HepG2 (cell line): ENCODE results near the gene CDK6. TPM values are rescaled to one million over a fixed set of nuclear protein-coding genes. Genes with fewer than 3 reads are reported as not detected.
A peak's percentile ranks its signal among the peaks of the same experiment; 100 is the strongest.

ENCODE experiments used
- ATAC-seq: fragments of 200-7000 bp; cut with Tn5 transposase; 3 replicates; pipeline ENCODE4 v1.9.1; 2020; ENCODE audit warnings: mild to moderate bottlenecking, moderate library complexity
- BruUV-seq: library from RNA; stranded (reverse); fragments of 400-500 nt; replicated peaks from 2 replicates; lab custom pipeline; 2021; lab: Mats Ljungman, UMichigan
- CTCF ChIA-PET: fragments of 300-600 bp; formaldehyde crosslinking; extraction: SDS; loops from one replicate; lab custom pipeline; 2021; ENCODE audit warnings: low total read pairs, inconsistent platforms, low intra/inter-chr PET ratio; lab: Yijun Ruan, JAX
- POLR2A ChIA-PET: fragments of 350-600 bp; sonication (Branson Sonifier 250); formaldehyde crosslinking; loops from one replicate; lab custom pipeline; 2020; ENCODE audit warnings: antibody characterized with exemption, inconsistent platforms; lab: Yijun Ruan, JAX
- DNase-seq: peaks from one replicate; pipeline ENCODE4 v3.0.0-alpha.2; 2015; ENCODE audit warnings: low spot score
- FAIRE-seq: peaks from 3 replicates; lab custom pipeline; 2011; peaks lifted over from hg19 to GRCh38; lab: Jason Lieb, UNC
- H2AFZ ChIP-seq: one replicate; pipeline ENCODE4 v1.6.1; 2011; ENCODE audit warnings: low read length, inconsistent platforms
- H3K27ac ChIP-seq: fragments of 300-600 bp; 3 replicates; pipeline ENCODE4 v1.8.0; 2011; ENCODE audit warnings: mixed run types, mild to moderate bottlenecking, mixed read lengths, low read length, inconsistent platforms; ENCODE audit not compliant: insufficient read depth; ENCODE audit errors: extremely low read length
- H3K27me3 ChIP-seq, 2 experiments: fragments of 200-600 bp in 1 of 2; 2 replicates in 1 of 2; 3 replicates in 1 of 2; pipeline versions ENCODE4 v1.6.0 to v1.8.0; 2011; ENCODE audit warnings: low read length in 2 of 2, mild to moderate bottlenecking in 2 of 2, moderate library complexity in 2 of 2, inconsistent platforms in 1 of 2; ENCODE audit not compliant: insufficient read depth in 2 of 2, control insufficient read depth in 1 of 2
- H3K36me3 ChIP-seq, 2 experiments: fragments of 200-600 bp in 1 of 2; replicated peaks in 1 of 2; 2 replicates in 1 of 2; 3 replicates in 1 of 2; pipeline versions ENCODE4 v1.5.1 to v1.8.0; 2011; ENCODE audit warnings: low read length in 2 of 2, inconsistent platforms in 1 of 2; ENCODE audit not compliant: insufficient read depth in 2 of 2, control insufficient read depth in 1 of 2
- H3K4me1 ChIP-seq: 2 replicates; pipeline ENCODE4 v1.5.1; 2012; ENCODE audit warnings: low read length, inconsistent platforms; ENCODE audit not compliant: insufficient read depth
- H3K4me2 ChIP-seq: 2 replicates; pipeline ENCODE4 v1.6.0; 2011; ENCODE audit warnings: low read depth, low read length, inconsistent platforms
- H3K4me3 ChIP-seq, 3 experiments: fragments of 200-600 bp in 1 of 3; sonication (generic), shearing (Covaris generic) in 1 of 3; replicated peaks in 1 of 3; 2 replicates each; pipeline ENCODE4 v1.5.1; 2011 to 2016; ENCODE audit warnings: low read length in 3 of 3, inconsistent platforms in 2 of 3, low read depth in 2 of 3, mild to moderate bottlenecking in 2 of 3, control low read depth in 1 of 3, mixed read lengths in 1 of 3; ENCODE audit not compliant: insufficient read depth in 1 of 3
- H3K79me2 ChIP-seq: one replicate; pipeline ENCODE4 v1.6.1; 2011; ENCODE audit warnings: low read length, inconsistent platforms; ENCODE audit not compliant: insufficient read depth
- H3K9ac ChIP-seq: 2 replicates; pipeline ENCODE4 v1.6.0; 2011; ENCODE audit warnings: mild to moderate bottlenecking, low read depth, low read length, inconsistent platforms; ENCODE audit not compliant: insufficient read depth
- H3K9me3 ChIP-seq: 2 replicates; pipeline ENCODE4 v1.5.1; 2012; ENCODE audit warnings: mild to moderate bottlenecking, low read length
- H4K20me1 ChIP-seq: 2 replicates; pipeline ENCODE4 v1.6.0; 2011; ENCODE audit warnings: inconsistent platforms, mild to moderate bottlenecking, low read length, moderate library complexity; ENCODE audit not compliant: insufficient read depth
- ARHGAP35 ChIP-seq: sonication (generic); formaldehyde crosslinking; IDR thresholded peaks from 2 replicates; pipeline ENCODE4 v1.9.0; 2022; ENCODE audit warnings: mild to moderate bottlenecking, inconsistent platforms, moderate library complexity, missing genetic modification reagents, borderline replicate concordance
- DNMT1 ChIP-seq: sonication (generic); formaldehyde crosslinking; IDR thresholded peaks from 2 replicates; pipeline ENCODE4 v1.5.1; 2020; ENCODE audit warnings: mild to moderate bottlenecking, missing genetic modification reagents
- EED ChIP-seq: sonication (generic); formaldehyde crosslinking; IDR thresholded peaks from 2 replicates; pipeline ENCODE4 v1.5.0; 2020; ENCODE audit warnings: mild to moderate bottlenecking, missing genetic modification reagents
- FOSL1 ChIP-seq: sonication (generic); formaldehyde crosslinking; IDR thresholded peaks from 2 replicates; pipeline ENCODE4 v1.9.0; 2021; ENCODE audit warnings: missing genetic modification reagents, borderline replicate concordance
- MED1 ChIP-seq: sonication (generic); formaldehyde crosslinking; IDR thresholded peaks from 2 replicates; pipeline ENCODE4 v1.4.0; 2020; ENCODE audit warnings: missing genetic modification reagents
- POGZ ChIP-seq: sonication (generic); formaldehyde crosslinking; IDR thresholded peaks from 2 replicates; pipeline ENCODE4 v1.4.0; 2020; ENCODE audit warnings: mild to moderate bottlenecking, missing genetic modification reagents
- PPARG ChIP-seq: conservative IDR thresholded peaks from 2 replicates; pipeline ENCODE4 v1.6.1; 2016; ENCODE audit warnings: missing biosample characterization, missing genetic modification reagents
- RAD21 ChIP-seq: fragments of 450-650 bp; formaldehyde crosslinking; IDR thresholded peaks from 2 replicates; pipeline ENCODE4 v1.5.0; 2020; ENCODE audit warnings: mild to moderate bottlenecking
- RXRA ChIP-seq: sonication (generic); formaldehyde crosslinking; IDR thresholded peaks from 2 replicates; pipeline ENCODE4 v1.5.1; 2020; ENCODE audit warnings: missing genetic modification reagents
- SOX6 ChIP-seq, 2 experiments: fragments of 450-650 bp in 1 of 2; sonication (generic) in 1 of 2; formaldehyde crosslinking in 1 of 2; IDR thresholded peaks; 2 replicates each; pipeline versions ENCODE4 v1.4.0 to v1.6.1; 2017 to 2020; ENCODE audit warnings: antibody characterized with exemption in 1 of 2, mild to moderate bottlenecking in 1 of 2, missing genetic modification reagents in 1 of 2
- SRSF1 ChIP-seq: fragments of 200-400 bp; formaldehyde crosslinking; optimal IDR thresholded peaks from 2 replicates; pipeline ENCODE3; 2017; ENCODE audit warnings: mild to moderate bottlenecking, low read depth, low read length, moderate library complexity
- TEAD3 ChIP-seq: optimal IDR thresholded peaks from 2 replicates; pipeline ENCODE3; 2016; ENCODE audit warnings: borderline replicate concordance
- ZMYM4 ChIP-seq: sonication (generic); formaldehyde crosslinking; IDR thresholded peaks from 2 replicates; pipeline ENCODE4 v1.8.1; 2023; ENCODE audit warnings: mild to moderate bottlenecking, missing genetic modification reagents
- ZNF101 ChIP-seq: sonication (generic); formaldehyde crosslinking; IDR thresholded peaks from 2 replicates; pipeline ENCODE4 v1.4.0; 2020; ENCODE audit warnings: mild to moderate bottlenecking, low read depth, missing genetic modification reagents, borderline replicate concordance
- ZNF788 ChIP-seq: sonication (generic); formaldehyde crosslinking; IDR thresholded peaks from 2 replicates; pipeline ENCODE4 v1.5.0; 2020; ENCODE audit warnings: mild to moderate bottlenecking, missing genetic modification reagents, borderline replicate concordance
- ZNF839 ChIP-seq: sonication (generic); formaldehyde crosslinking; IDR thresholded peaks from 2 replicates; pipeline ENCODE4 v1.4.0; 2020; ENCODE audit warnings: missing genetic modification reagents, mild to moderate bottlenecking, borderline replicate concordance
- ZNF891 ChIP-seq: sonication (generic); formaldehyde crosslinking; IDR thresholded peaks from 2 replicates; pipeline ENCODE4 v1.5.0; 2020; ENCODE audit warnings: mild to moderate bottlenecking, missing genetic modification reagents
- WGBS: methylation state at CpG from one replicate; pipeline ENCODE4 v1.1.6; 2017; ENCODE audit warnings: low lambda C conversion rate; 5-methylcytosine and 5-hydroxymethylcytosine counted together
- in situ Hi-C: cut with HindIII; loops from 2 replicates; pipeline ENCODE4 v1.10.0; 2017; ENCODE audit warnings: low pct_unique_long_range_greater_than_20kb; ENCODE audit not compliant: extremely low pct_ligation_motif_present
- intact Hi-C: fragments of 100-400 bp; cut with micrococcal nuclease; formaldehyde crosslinking; loops from one replicate; pipeline ENCODE4 v1.10.0; 2022; ENCODE audit not compliant: unreplicated experiment
- polyA plus RNA-seq, 8 experiments: library from polyadenylated mRNA; depleted of rRNA in 3 of 8; stranded (reverse) in 7 of 8; unstranded in 1 of 8; fragments of >200 nt; fragmentation: Illumina TruSeq in 4 of 8; extraction: Trizol in 4 of 8; gene quantifications; 2 replicates each; pipeline versions ENCODE4 v1.2.1 to v1.2.3, GENCODE V29; 2011 to 2016; ENCODE audit warnings: low read depth in 4 of 8, missing spikeins in 1 of 8, mixed read lengths in 1 of 8; ENCODE audit not compliant: insufficient read depth in 1 of 8
- total RNA-seq, 5 experiments: library from RNA; depleted of rRNA; stranded (reverse); fragments of >200 nt; fragmentation: Illumina TruSeq; extraction: Trizol; gene quantifications; 2 replicates each; pipeline ENCODE4 v1.2.3, GENCODE V29; 2016; ENCODE audit warnings: low read depth in 1 of 5
- TF ChIP-seq, protein P1 (sequence below): sonication (generic); formaldehyde crosslinking; IDR thresholded peaks from 2 replicates; pipeline ENCODE4 v1.9.0; 2022; ENCODE audit warnings: missing genetic modification reagents, mild to moderate bottlenecking, borderline replicate concordance
- TF ChIP-seq, protein P2 (sequence below): sonication (generic); formaldehyde crosslinking; IDR thresholded peaks from 2 replicates; pipeline ENCODE4 v1.8.0; 2023; ENCODE audit warnings: mild to moderate bottlenecking, missing genetic modification reagents

Gene CDK6
- total and polyA plus RNA-seq, 2 of the 13 experiments (the other 11 are each of a cell fraction or from before 2014, with no cell fraction given), result 34.6 to 90.8 TPM

DNA sequence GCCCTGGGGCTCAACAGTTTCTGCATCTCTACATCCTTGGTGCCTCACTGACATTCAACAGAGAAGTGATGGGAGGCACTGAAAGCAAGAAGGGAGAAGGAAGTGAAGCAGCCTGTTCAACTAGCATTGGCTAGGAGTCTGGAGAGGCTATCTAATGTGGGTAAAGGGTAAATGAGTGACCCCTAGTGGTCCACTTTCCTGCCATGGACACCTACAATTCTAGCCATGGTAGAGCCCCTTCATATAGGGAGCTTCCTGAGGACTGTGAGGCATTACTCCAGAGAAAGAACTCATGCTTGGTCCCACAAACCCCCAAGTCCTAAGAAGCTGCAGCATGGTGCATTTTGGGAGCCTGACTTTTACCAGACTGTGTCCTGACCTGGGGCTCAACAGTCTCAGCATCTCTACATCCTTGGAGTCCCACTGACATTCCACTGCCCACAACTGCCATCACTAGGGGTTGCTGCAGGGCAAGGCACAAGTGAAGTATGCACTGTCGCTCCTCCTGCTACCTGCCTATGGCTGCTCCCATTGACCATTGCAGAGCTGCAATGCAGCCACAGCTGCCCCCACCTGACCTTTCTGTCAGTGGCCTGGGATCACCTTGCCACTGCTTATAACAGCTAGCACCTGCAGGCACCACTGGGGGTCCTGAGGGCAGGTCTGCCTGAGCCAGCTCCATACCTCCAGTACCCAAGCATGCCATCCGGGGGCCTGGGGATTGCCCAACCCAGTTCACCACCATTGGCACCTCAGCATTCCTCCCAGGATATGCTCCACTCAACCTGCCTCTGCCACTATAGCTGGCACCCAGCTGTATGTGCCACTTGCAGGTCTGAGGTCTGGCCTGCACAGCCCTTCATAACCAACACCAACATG lies 44.1 kb upstream of the CDK6 start:
- CTCF ChIA-PET, result interaction anchor here (1.3 to 1.4 kb wide), 2 partner anchors 189 to 259 kb away, joined by 5 to 7 read pairs; no protein-coding TSS in a partner anchor
- POLR2A ChIA-PET, result no interaction called here
- Histone ChIP-seq H3K9me3 (no peaks in the 10 kb centered on the region), H3K9ac (no peak overlapping the region), H3K4me1 (no peaks in the 10 kb centered on the region), H2AFZ (no peak overlapping the region), H3K27me3 (no peaks in the 10 kb centered on the region), H3K27ac (no peak overlapping the region), H4K20me1 (no peaks in the 10 kb centered on the region), H3K79me2 (no peaks in the 10 kb centered on the region), H3K36me3 (no peaks in the 10 kb centered on the region), H3K4me2 (no peak overlapping the region), H3K4me3 (no peak overlapping the region)
- intact Hi-C loops, result loop anchor here (1.0 to 5.0 kb wide), 6 partner anchors 42 to 347 kb away; partner anchors contain the start of gene HEPACAM2
- WGBS, result 0% methylated on average over 1 of the region's 2 CpGs
- no TSS peak for BruUV-seq
- in situ Hi-C loops, result no loop called here
- ATAC-seq, result peak; percentile 99
- peak; percentile 62 for DNase-seq
- peak; percentile 12 for FAIRE-seq
- TF ChIP-seq SOX6 (IDR thresholded peaks at IDR 0.05), result no peak
- peak; percentile 18; the same call in 1 of the 2 replicates for TF ChIP-seq SOX6 (CRISPR knock-in tag; IDR thresholded peaks at IDR 0.05)
- no peak for TF ChIP-seq SRSF1
- TF ChIP-seq PPARG (CRISPR knock-in tag), result 0 out of 2 replicates have a peak, but pooled peaks have one; percentile 16
- TF ChIP-seq ZNF101 (CRISPR knock-in tag), result no peak
- TF ChIP-seq FOSL1 (CRISPR knock-in tag), result no peak
- 0 out of 2 replicates have a peak, but pooled peaks have one; percentile 20 for TF ChIP-seq MED1 (CRISPR knock-in tag)
- TF ChIP-seq TEAD3 (CRISPR knock-in tag), result peak; percentile 75
- TF ChIP-seq RXRA, result peak; percentile 44; the same call in 1 of the 2 replicates
- TF ChIP-seq ZNF891, result 0 out of 2 replicates have a peak, but pooled peaks have one; percentile 32
- peak; percentile 36; the same call in 1 of the 2 replicates for TF ChIP-seq RAD21 (CRISPR knock-in tag)
- TF ChIP-seq POGZ (CRISPR knock-in tag), result peak; percentile 41; the same call in 1 of the 2 replicates
- TF ChIP-seq, protein P1, sequence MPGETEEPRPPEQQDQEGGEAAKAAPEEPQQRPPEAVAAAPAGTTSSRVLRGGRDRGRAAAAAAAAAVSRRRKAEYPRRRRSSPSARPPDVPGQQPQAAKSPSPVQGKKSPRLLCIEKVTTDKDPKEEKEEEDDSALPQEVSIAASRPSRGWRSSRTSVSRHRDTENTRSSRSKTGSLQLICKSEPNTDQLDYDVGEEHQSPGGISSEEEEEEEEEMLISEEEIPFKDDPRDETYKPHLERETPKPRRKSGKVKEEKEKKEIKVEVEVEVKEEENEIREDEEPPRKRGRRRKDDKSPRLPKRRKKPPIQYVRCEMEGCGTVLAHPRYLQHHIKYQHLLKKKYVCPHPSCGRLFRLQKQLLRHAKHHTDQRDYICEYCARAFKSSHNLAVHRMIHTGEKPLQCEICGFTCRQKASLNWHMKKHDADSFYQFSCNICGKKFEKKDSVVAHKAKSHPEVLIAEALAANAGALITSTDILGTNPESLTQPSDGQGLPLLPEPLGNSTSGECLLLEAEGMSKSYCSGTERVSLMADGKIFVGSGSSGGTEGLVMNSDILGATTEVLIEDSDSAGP (CRISPR knock-in tag), result peak; percentile 57; the same call in 1 of the 2 replicates
- no peak for TF ChIP-seq ARHGAP35 (CRISPR knock-in tag)
- TF ChIP-seq, protein P2, sequence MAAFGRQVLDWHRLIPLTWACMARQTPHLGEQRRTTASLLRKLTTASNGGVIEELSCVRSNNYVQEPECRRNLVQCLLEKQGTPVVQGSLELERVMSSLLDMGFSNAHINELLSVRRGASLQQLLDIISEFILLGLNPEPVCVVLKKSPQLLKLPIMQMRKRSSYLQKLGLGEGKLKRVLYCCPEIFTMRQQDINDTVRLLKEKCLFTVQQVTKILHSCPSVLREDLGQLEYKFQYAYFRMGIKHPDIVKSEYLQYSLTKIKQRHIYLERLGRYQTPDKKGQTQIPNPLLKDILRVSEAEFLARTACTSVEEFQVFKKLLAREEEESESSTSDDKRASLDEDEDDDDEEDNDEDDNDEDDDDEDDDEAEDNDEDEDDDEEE (CRISPR knock-in tag), result 0 out of 2 replicates have a peak, but pooled peaks have one; percentile 29
- TF ChIP-seq ZMYM4, result 0 out of 2 replicates have a peak, but pooled peaks have one; percentile 38
- TF ChIP-seq ZNF839 (CRISPR knock-in tag), result no peak
- TF ChIP-seq EED, result 0 out of 2 replicates have a peak, but pooled peaks have one; percentile 33
- 0 out of 2 replicates have a peak, but pooled peaks have one; percentile 30 for TF ChIP-seq ZNF788 (CRISPR knock-in tag)
- TF ChIP-seq DNMT1 (CRISPR knock-in tag), result no peak
